KG1 (cell line): ENCODE data around the gene ACTR2.
"Not testable (repeated sequence)": the region's sequence is repeated elsewhere in the genome, so short reads cannot be mapped to it uniquely, and the experiment has no call there.

Source experiments
- DNase-seq: peaks from one replicate; lab custom pipeline; 2025; lab: John Stamatoyannopoulos, UW

Gene ACTR2

DNA sequence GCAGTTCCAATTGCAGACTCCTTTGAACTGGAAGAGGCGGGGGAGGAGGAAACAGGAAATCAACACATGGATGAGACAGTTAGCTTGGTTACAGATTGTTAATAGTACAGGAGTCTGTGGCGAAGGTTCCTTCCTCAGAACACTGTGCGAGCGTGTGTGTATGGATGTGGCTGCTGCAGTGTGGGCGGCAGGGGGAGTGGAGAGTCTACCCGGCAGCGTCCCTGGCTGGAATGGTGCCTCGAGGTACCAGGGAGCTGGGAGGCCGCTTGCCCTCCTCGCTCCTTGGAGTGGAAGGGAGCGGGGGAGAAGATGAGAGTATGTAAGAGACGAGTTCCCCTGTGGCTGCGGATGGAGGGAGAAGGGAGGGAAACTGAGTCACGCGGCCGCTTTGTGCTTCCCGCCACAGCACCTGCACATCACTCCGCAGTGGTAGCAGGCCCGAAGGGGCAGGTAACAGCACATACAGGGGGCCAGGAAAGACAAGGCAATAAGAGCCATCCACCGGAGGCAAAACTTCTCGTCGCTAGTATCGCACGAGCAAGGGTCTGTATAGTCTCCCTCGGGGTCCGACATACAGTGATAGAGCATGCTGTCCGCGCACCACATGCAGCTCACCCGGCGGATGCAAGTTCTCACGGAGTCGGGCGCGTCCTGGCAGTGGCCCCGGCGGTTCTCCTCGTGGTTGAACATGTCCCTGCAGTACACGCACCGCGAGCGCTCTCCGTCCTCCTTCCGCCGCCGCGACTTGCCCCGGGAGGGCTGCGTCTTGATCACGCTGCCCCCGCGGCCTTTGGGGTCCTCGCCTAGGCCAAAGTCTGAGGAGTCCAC, 85.7 kb downstream of the ACTR2 start:
- no peak for DNase-seq

DNA sequence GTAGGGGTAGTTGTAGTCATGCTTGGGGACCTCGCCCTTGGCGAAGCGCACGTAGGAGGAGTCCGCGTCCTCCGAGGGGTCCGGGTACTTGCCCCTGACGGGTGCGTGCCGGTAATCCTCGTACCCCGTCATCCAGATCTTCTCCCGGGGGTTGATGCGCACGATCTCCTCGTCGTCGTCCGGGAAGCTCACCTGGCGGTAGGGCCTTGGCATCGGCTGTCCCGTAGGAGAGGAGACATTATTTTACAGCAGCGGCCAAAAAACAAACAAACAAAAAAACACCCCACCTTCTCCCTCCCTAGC, 86.3 kb downstream of the ACTR2 start:
- DNase-seq = no peak

DNA sequence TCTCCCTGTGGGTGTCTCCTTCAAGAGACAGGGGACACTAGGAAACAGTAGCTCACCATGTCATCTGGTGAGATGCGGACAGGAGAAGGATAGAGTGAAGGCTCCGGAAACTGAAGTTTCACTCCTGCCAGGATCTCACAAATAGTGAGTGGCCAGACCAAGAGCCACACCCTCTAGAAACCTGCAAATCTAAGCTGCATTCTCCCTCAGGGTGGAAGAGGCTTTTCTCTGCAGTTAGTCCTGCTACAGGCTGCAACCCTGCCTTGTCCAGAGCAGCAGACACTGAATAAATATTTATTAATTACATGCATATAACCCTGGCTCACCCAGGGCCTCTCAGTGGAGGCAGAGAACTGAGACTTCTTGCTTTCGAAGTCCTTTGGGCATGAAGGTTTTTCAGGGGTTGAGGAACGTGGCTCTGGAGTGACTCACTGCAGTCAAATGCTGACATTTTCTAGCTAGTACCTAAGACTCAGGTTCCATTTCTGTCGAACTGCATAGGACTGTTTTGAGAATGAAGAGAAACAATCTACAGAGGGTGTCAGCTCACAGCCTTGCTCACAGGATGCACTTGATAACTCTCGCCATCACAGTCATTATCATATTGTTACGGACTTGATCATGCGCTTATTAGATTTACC, 87.3 kb downstream of the ACTR2 start:
- DNase-seq = no peak

DNA sequence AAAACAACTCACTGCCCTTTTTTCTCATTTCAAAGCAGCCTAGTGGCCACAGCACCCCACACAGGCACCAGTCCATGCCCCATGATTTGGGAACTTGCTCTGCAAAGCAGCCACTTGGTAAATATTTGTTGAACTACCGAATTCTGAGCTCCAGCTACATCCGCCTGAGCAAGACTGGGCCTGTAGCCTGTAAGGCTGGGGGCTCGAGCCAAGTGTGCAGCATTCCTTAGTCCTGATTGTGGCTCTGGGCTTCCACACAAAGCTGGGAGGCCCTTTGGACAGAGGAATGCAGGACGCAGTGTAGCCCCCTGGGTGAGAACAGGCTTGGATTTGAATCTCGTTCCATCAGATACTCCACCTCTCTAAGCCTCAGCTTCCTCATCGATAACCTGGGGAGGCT, 88.4 kb downstream of the ACTR2 start:
- DNase-seq = no peak

GRCh38 chr2:65317351-65317750, 89.7 kb downstream of the ACTR2 start:
- DNase-seq = not testable (repeated sequence)

DNA sequence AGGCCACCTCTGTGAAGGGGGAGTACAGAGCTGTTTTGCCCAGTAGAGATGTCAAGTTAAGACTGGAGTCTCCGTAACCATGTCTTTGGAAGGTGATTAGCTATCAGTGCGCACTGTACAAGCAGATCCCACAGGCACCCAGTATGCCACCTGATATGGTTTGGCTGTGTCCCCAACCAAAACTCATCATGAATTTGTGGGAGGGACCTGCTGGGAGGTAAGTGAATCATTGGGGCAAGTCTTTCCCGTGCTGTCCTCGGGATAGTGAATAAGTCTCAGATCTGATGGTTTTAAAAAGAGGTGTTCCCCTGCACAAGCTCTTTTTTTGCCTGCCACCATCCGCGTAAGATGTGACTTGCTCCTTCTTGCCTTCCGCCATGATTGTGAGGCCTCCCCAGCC, 90.2 kb downstream of the ACTR2 start:
- DNase-seq = no peak

DNA sequence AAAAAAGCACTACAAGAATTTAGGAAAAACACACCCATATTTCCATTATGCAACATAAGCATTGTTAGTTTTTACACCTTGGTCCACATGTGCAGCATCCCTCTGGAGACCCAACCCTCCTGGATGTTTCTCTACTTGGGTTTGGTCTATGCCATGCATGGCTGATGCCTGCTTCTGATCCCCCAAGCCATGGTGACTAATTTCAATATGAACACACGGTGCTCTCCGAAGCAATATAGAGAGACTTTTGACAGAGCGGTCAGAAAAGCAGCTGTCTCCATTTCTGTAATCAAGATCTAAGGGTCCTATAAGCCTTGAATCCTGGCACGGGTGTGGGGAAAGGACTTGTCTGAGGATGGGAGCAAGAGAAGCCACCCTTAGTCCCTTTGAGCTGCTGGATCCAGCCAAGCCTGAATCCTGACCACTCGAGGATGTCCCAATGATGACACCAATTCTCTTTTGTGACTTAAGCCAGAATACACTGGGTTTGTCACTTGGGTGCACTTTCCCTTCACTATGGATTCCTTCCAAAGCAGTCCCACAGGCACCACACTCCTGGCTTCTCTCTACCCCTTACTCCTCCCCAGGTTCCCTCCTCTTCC, 91.5 kb downstream of the ACTR2 start:
- DNase-seq = no peak

GRCh38 chr2:65319674-65320041, 92.0 kb downstream of the ACTR2 start:
- no peak for DNase-seq

GRCh38 chr2:65320042-65320725, 92.6 kb downstream of the ACTR2 start:
- DNase-seq = no peak
